ENCODE results near the gene SLC27A2. TPM values are rescaled to one million over a fixed set of nuclear protein-coding genes. Genes with fewer than 3 reads are reported as not detected.
"Not testable (repeated sequence)": the region's sequence is repeated elsewhere in the genome, so short reads cannot be mapped to it uniquely, and the experiment has no call there.

Gene SLC27A2
- total RNA-seq, 1 experiment from 2014 or later = 8.1 TPM

DNA sequence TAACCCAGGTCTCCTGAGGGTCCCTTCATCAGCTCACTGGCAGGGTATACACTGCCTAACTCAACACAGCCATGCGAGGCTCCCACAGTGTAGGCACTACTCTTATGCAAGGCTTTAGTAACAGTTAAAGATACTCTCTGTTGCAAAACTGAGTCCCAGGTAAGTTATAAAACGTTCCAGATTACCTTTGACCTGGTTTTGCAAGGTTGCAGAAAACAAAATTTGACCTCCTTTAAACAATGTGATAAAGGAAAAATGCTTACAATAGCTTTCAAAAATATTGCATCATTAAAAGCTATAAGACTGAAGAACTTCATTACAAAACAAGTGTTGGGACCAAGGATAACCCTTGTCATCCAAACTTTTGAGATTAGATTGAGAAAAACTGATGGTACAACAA lies 5.5 kb downstream of the SLC27A2 start:
- no peak overlapping the region for H3K4me3 ChIP-seq (ENCODE audit: low read length)
- H3K9ac ChIP-seq (ENCODE audit: low read length) = no peak overlapping the region
- no peaks in the 10 kb centered on the region for H3K27me3 ChIP-seq (ENCODE audit: low read length)
- TF ChIP-seq, protein P1, sequence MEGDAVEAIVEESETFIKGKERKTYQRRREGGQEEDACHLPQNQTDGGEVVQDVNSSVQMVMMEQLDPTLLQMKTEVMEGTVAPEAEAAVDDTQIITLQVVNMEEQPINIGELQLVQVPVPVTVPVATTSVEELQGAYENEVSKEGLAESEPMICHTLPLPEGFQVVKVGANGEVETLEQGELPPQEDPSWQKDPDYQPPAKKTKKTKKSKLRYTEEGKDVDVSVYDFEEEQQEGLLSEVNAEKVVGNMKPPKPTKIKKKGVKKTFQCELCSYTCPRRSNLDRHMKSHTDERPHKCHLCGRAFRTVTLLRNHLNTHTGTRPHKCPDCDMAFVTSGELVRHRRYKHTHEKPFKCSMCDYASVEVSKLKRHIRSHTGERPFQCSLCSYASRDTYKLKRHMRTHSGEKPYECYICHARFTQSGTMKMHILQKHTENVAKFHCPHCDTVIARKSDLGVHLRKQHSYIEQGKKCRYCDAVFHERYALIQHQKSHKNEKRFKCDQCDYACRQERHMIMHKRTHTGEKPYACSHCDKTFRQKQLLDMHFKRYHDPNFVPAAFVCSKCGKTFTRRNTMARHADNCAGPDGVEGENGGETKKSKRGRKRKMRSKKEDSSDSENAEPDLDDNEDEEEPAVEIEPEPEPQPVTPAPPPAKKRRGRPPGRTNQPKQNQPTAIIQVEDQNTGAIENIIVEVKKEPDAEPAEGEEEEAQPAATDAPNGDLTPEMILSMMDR (conservative IDR thresholded peaks at IDR 0.05; ENCODE audit: low read depth, low read length) = no peak
- TF ChIP-seq EZH2 (IDR thresholded peaks at IDR 0.05; ENCODE audit: low read length, unreplicated experiment) (no peak), EZH2phosphoT487 (IDR thresholded peaks at IDR 0.05; ENCODE audit: borderline replicate concordance, low read length) (no peak)
- no peaks in the 10 kb centered on the region for H3K9me2 ChIP-seq (replicated peaks; ENCODE audit: low read length)
- H3K36me3 ChIP-seq (ENCODE audit: low read depth, low read length) = no peaks in the 10 kb centered on the region
- CTCF ChIA-PET = no interaction called here
- H3K27ac ChIP-seq (ENCODE audit: low read length) = no peak overlapping the region
- DNase-seq (no peak), ATAC-seq (no peak)
- POLR2A ChIA-PET (ENCODE audit: unreplicated experiment) = no interaction called here
- no peaks in the 10 kb centered on the region for H4K20me1 ChIP-seq (ENCODE audit: low read length)
- no peak overlapping the region for H3K4me2 ChIP-seq (ENCODE audit: low read length)
- no peaks in the 10 kb centered on the region for H3F3A ChIP-seq (ENCODE audit: low read length, unreplicated experiment)
- intact Hi-C loops (cut with micrococcal nuclease) = loop anchor here (10.0 kb wide), 1 partner anchor 127 kb away; no protein-coding TSS in a partner anchor
- H3K9me3 ChIP-seq (ENCODE audit: low read length) = no peaks in the 10 kb centered on the region
- H2AFZ ChIP-seq (ENCODE audit: low read length) = no peak overlapping the region
- BruUV-seq (replicated peaks) = no TSS peak
- peaks cover 9% of the 10 kb centered on the region; the same call in 1 of the 2 replicates for H3K4me1 ChIP-seq (ENCODE audit: insufficient read depth, low read length)
- no peaks in the 10 kb centered on the region for H3K79me2 ChIP-seq (ENCODE audit: low read length)

DNA sequence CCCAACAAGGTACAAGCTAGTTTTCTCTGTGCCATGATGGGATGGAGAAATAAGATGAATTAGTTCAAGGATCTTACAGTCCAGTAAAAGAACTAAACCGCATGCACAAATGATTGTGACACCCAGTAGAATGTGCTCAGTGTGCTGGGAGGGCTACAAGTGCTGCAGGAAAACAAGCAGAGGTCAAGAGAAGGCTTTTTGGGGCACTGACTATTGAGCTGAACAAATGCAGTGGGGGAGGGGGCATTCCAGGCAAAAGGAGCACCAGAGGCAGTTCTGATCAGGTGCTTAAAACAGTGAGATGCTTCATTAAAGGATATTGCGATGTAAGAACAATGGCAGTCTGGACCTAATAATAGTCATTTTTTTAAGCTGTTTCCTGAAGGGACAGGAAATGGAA lies 6.0 kb downstream of the SLC27A2 start:
- DNase-seq (no peak), ATAC-seq (no peak)
- H3K27me3 ChIP-seq (ENCODE audit: low read length) = no peaks in the 10 kb centered on the region
- H3K9ac ChIP-seq (ENCODE audit: low read length) = no peak overlapping the region
- no peaks in the 10 kb centered on the region for H3K9me3 ChIP-seq (ENCODE audit: low read length)
- no peak for TF ChIP-seq EZH2phosphoT487 (IDR thresholded peaks at IDR 0.05; ENCODE audit: borderline replicate concordance, low read length)
- TF ChIP-seq EZH2 (IDR thresholded peaks at IDR 0.05; ENCODE audit: low read length, unreplicated experiment) = no peak
- TF ChIP-seq, protein P1 (conservative IDR thresholded peaks at IDR 0.05; ENCODE audit: low read depth, low read length) = no peak
- H3F3A ChIP-seq (ENCODE audit: low read length, unreplicated experiment) = no peaks in the 10 kb centered on the region
- no peaks in the 10 kb centered on the region for H3K36me3 ChIP-seq (ENCODE audit: low read depth, low read length)
- H2AFZ ChIP-seq (ENCODE audit: low read length) = no peak overlapping the region
- POLR2A ChIA-PET (ENCODE audit: unreplicated experiment) = no interaction called here
- H3K4me2 ChIP-seq (ENCODE audit: low read length) = no peak overlapping the region
- intact Hi-C loops (cut with micrococcal nuclease) = loop anchor here (10.0 kb wide), 1 partner anchor 127 kb away; no protein-coding TSS in a partner anchor
- H4K20me1 ChIP-seq (ENCODE audit: low read length) = no peaks in the 10 kb centered on the region
- no peak overlapping the region for H3K27ac ChIP-seq (ENCODE audit: low read length)
- H3K4me1 ChIP-seq (ENCODE audit: insufficient read depth, low read length) = peaks cover 5% of the 10 kb centered on the region; the same call in 1 of the 2 replicates
- H3K4me3 ChIP-seq (ENCODE audit: low read length) = no peak overlapping the region
- no peaks in the 10 kb centered on the region for H3K79me2 ChIP-seq (ENCODE audit: low read length)
- H3K9me2 ChIP-seq (replicated peaks; ENCODE audit: low read length) = no peaks in the 10 kb centered on the region
- no TSS peak for BruUV-seq (replicated peaks)
- CTCF ChIA-PET = no interaction called here

DNA sequence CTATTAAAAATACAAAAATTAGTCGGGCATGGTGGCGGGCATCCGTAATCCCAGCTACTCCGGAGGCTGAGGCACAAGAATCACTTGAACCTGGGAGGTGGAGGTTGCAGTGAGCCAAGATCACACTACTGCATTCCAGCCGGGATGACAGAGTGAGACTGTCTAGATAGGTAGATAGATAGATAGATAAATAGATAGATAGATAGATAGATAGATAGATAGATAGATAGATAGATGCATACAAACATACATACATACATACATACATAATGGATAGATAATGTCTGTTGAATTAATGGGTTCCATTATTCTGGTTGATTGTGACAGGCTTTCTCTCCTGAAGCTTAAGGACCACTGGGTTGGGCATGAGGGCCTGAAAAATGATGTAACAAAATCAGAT lies 6.8 kb downstream of the SLC27A2 start:
- ATAC-seq; H4K20me1 ChIP-seq (ENCODE audit: low read length); H3K4me2 ChIP-seq (ENCODE audit: low read length); POLR2A ChIA-PET (ENCODE audit: unreplicated experiment); BruUV-seq (replicated peaks); H3K27ac ChIP-seq (ENCODE audit: low read length); H3F3A ChIP-seq (ENCODE audit: low read length, unreplicated experiment); H3K9me3 ChIP-seq (ENCODE audit: low read length); H3K79me2 ChIP-seq (ENCODE audit: low read length); H3K36me3 ChIP-seq (ENCODE audit: low read depth, low read length); CTCF ChIA-PET; H3K4me3 ChIP-seq (ENCODE audit: low read length); H3K9ac ChIP-seq (ENCODE audit: low read length); DNase-seq; H3K4me1 ChIP-seq (ENCODE audit: insufficient read depth, low read length); H2AFZ ChIP-seq (ENCODE audit: low read length); H3K9me2 ChIP-seq (replicated peaks; ENCODE audit: low read length); H3K27me3 ChIP-seq (ENCODE audit: low read length): not testable (repeated sequence)
- intact Hi-C loops (cut with micrococcal nuclease) = loop anchor here (10.0 kb wide), 1 partner anchor 126 kb away; no protein-coding TSS in a partner anchor

All from PC-3 (cell line).